HG03135 (cell line): ENCODE data around the gene CNTN6.

Experiments
- ATAC-seq: cut with Tn5 transposase; IDR thresholded peaks from one replicate; pipeline ENCODE4 v1.9.1; 2021; ENCODE audit warnings: mild to moderate bottlenecking, moderate library complexity; ENCODE audit not compliant: unreplicated experiment

Gene CNTN6

GRCh38 chr3:1400571-1400970 lies 307.7 kb downstream of the CNTN6 start:
- ATAC-seq = no peak

DNA sequence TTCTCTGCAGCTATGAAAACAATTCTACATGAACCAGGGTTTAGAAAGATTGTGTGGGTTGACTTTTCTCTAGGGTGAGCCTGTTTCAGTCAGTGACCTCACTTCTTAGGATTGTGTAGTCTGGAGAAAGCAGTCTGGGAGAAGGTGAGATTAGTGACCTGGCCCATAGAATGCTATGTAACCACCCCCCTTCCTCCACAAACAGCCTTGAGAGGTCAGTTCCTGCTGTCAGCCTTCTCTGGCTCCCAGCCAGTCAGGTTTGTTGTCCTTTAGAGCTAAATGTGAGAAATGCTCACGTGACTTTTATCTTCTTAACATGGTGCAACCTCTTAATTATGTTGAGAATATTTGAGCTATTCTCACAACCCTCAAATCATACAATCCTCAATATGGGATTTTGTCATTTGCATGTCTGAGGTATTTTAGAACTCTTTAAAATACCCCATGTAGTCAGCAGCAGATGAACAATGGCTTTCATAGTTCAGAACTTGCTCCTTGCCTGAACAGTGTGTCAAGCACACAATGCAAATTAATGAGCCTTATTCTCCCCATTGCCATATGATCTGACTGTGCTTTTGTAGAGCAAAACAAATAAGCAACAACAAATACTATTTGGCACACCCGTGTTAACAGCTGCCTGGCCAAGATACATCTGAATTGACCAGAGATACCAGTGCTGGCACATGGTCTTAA lies 311.6 kb downstream of the CNTN6 start:
- ATAC-seq = no peak

DNA sequence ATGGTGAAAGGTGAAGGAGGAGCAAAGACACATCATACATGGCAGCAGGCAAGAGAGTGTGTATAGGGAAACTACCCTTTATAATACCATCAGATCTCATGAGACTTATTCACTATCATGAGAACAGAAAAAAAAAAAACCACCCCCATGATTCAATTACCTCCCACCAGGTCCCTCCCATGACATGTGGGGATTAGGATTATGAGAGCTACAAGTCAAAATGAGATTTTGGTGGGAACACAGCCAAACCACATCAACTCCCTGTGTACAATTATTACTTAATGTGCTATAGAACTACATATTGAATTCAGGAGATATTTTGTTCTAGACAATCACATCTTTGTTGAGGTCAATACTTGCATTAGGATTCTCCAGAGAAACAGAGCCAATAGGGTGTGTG lies 313.4 kb downstream of the CNTN6 start:
- ATAC-seq = no peak

DNA sequence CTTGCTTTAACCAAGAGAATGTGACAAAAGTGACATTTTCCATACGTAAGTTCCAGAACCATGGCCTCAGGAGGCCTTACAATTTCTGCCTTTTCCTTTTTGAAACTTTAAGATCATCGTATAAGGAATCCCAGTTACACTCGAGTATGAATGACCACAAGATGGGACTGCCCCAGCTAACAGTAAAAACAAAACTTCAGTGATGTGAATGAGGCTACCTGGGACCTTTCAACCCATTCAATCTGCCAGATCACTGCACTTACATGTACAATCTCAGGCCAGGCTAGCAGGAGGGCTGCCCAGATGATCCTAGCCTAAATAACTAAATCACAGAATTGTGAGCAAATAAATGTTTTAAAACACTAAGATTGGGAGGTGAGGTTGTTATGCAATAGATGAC lies 328.8 kb downstream of the CNTN6 start:
- ATAC-seq = no peak

GRCh38 chr3:1423566-1424089 lies 330.8 kb downstream of the CNTN6 start:
- ATAC-seq = no peak

- ATAC-seq = no peak
Observed at GRCh38 chr3:1439395-1439794, 346.6 kb downstream of the CNTN6 start.

DNA sequence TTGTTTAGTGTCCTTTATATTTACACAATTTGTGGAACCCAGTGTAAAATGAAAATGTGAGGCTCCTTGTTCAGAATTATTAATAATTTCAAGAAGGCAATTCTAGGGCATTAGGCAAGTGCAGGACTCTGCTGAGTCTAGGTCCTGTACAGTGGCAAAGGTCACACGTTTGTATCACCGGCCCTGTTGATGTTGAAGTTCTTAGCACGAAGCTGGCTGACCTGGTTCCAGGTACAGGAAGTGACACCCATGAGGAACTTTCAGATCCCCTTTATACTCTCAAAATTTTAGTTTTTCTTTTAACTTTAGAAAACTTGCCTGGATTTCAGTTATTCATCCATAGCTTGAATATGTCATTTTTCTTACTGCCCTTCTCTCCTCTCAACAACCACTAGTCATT lies 349.4 kb downstream of the CNTN6 start:
- ATAC-seq = no peak

DNA sequence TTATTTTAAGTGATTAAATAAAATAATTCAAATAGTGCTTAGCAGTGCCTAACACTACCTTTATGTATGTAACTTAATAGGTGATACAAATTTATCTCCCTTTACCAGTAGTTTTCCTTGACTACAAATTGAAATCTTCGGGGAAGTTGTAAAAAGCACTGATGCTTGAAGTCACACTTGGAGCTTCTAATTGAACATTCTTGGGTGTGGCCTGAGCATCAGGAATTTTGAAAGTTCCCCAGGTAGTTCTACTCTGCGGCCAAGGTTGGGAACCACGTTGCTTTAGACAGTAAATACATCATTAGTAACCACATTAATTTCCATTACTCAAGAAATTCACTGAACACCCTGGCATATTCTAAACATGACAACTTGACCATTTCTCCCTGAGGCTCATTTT lies 351.4 kb downstream of the CNTN6 start:
- no peak for ATAC-seq

DNA sequence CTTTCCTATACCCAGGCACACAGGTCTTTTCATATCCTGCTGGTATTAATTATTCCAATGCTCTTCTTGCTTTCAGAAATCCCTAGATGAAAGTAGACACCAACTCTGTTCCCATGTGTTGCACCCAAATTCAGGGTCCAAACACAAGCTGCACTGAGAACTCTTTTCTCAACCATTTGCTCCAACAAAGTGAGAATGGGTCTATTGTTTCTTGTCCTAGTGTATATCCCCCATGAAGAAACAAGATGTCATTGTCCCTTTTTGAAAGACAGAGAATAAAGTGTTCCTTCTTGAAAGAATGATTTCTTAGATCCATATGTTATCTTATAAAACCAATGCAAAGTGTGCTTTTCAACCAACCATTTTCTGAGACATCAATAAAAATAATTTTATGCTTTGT lies 353.7 kb downstream of the CNTN6 start:
- ATAC-seq = no peak

GRCh38 chr3:1447452-1447851 lies 354.6 kb downstream of the CNTN6 start:
- no peak for ATAC-seq

- no peak for ATAC-seq
Observed at GRCh38 chr3:1448443-1448842, 355.6 kb downstream of the CNTN6 start.
